Neuron (in vitro differentiated cells): ENCODE data around the gene PC.

ENCODE experiments used
- H2AFZ ChIP-seq: one replicate; pipeline ENCODE4 v1.6.1; 2013; ENCODE audit warnings: low read depth, mild to moderate bottlenecking, inconsistent platforms, low read length, moderate library complexity
- H3K27me3 ChIP-seq: one replicate; pipeline ENCODE4 v1.6.1; 2013; ENCODE audit warnings: low read length; ENCODE audit not compliant: insufficient read depth
- H3K36me3 ChIP-seq: one replicate; pipeline ENCODE4 v1.6.1; 2013; ENCODE audit warnings: low read length; ENCODE audit not compliant: insufficient read depth
- H3K4me1 ChIP-seq: one replicate; pipeline ENCODE4 v1.6.1; 2013; ENCODE audit warnings: low read length; ENCODE audit not compliant: insufficient read depth
- H3K4me3 ChIP-seq: 2 replicates; pipeline ENCODE4 v1.5.1; 2013; ENCODE audit warnings: mild to moderate bottlenecking, low read length, moderate library complexity
- H3K9me3 ChIP-seq: one replicate; pipeline ENCODE4 v1.6.1; 2013; ENCODE audit warnings: low read length

The PC gene

GRCh38 chr11:66860449-66860831 lies 97.7 kb downstream of the PC start:
- Histone ChIP-seq H2AFZ (no peak overlapping the region), H3K36me3 (peaks cover 6% of the 10 kb centered on the region), H3K9me3 (no peaks in the 10 kb centered on the region), H3K4me1 (peaks cover 10% of the 10 kb centered on the region), H3K4me3 (no peak overlapping the region), H3K27me3 (no peaks in the 10 kb centered on the region)

GRCh38 chr11:66859686-66860448 lies 98.3 kb downstream of the PC start:
- Histone ChIP-seq H3K4me3 (no peak overlapping the region), H2AFZ (no peak overlapping the region), H3K36me3 (peaks cover 6% of the 10 kb centered on the region), H3K27me3 (no peaks in the 10 kb centered on the region), H3K4me1 (peaks cover 15% of the 10 kb centered on the region), H3K9me3 (no peaks in the 10 kb centered on the region)

- Histone ChIP-seq H3K4me3 (no peak overlapping the region), H3K36me3 (peaks cover 6% of the 10 kb centered on the region), H3K9me3 (no peaks in the 10 kb centered on the region), H2AFZ (no peak overlapping the region), H3K27me3 (no peaks in the 10 kb centered on the region), H3K4me1 (peaks cover 15% of the 10 kb centered on the region)
Measured at GRCh38 chr11:66858939-66859685, 99.1 kb downstream of the PC start.

- Histone ChIP-seq H3K36me3 (peaks cover 6% of the 10 kb centered on the region), H3K9me3 (no peaks in the 10 kb centered on the region), H3K27me3 (no peaks in the 10 kb centered on the region), H2AFZ (no peak overlapping the region), H3K4me3 (no peak overlapping the region), H3K4me1 (peaks cover 14% of the 10 kb centered on the region)
Measured at GRCh38 chr11:66858186-66858938, 99.8 kb downstream of the PC start.

- peaks cover 14% of the 10 kb centered on the region for H3K4me1 ChIP-seq
- H3K4me3 ChIP-seq, result peak overlapping the region; percentile 63
- H2AFZ ChIP-seq, result no peak overlapping the region
- peaks cover 6% of the 10 kb centered on the region for H3K36me3 ChIP-seq
- no peaks in the 10 kb centered on the region for H3K27me3 ChIP-seq
- H3K9me3 ChIP-seq, result no peaks in the 10 kb centered on the region
Measured at GRCh38 chr11:66857927-66858185, 100.3 kb downstream of the PC start.

GRCh38 chr11:66857234-66857926 lies 100.8 kb downstream of the PC start:
- peaks cover 14% of the 10 kb centered on the region for H3K4me1 ChIP-seq
- H3K27me3 ChIP-seq, result no peaks in the 10 kb centered on the region

GRCh38 chr11:66856496-66857233 lies 101.5 kb downstream of the PC start, which contains the start of gene LRFN4:
TSS of gene LRFN4 (plus strand) at chr11:66857064. CDS start at chr11:66857745, 681 bp downstream.
- H3K27me3 ChIP-seq, result no peaks in the 10 kb centered on the region
- H3K9me3 ChIP-seq, result no peaks in the 10 kb centered on the region
- peak within 1 kb of the TSS; percentile 63 for H3K4me3 ChIP-seq
- peak within 1 kb of the TSS; percentile 55 for H2AFZ ChIP-seq
- peaks cover 6% of the 10 kb centered on the region for H3K36me3 ChIP-seq
- H3K4me1 ChIP-seq, result peaks cover 14% of the 10 kb centered on the region

More at GRCh38 chr11:66857234-66857926, 100.8 kb downstream of the PC start:
- Histone ChIP-seq H3K9me3 (no peaks in the 10 kb centered on the region), H3K4me3 (peak overlapping the region; percentile 63), H3K36me3 (peaks cover 6% of the 10 kb centered on the region), H2AFZ (no peak overlapping the region)

- peak overlapping the region; percentile 55 for H2AFZ ChIP-seq
- peaks cover 14% of the 10 kb centered on the region for H3K4me1 ChIP-seq
- H3K27me3 ChIP-seq, result no peaks in the 10 kb centered on the region
- peak overlapping the region; percentile 63 for H3K4me3 ChIP-seq
- peaks cover 6% of the 10 kb centered on the region for H3K36me3 ChIP-seq
- H3K9me3 ChIP-seq, result no peaks in the 10 kb centered on the region
Measured at GRCh38 chr11:66855574-66856495, 102.3 kb downstream of the PC start.

- H3K4me1 ChIP-seq, result peaks cover 14% of the 10 kb centered on the region
Measured at GRCh38 chr11:66854729-66855211, 103.4 kb downstream of the PC start.

GRCh38 chr11:66854231-66854661 lies 103.9 kb downstream of the PC start:
- Histone ChIP-seq H3K4me1 (peaks cover 14% of the 10 kb centered on the region), H2AFZ (no peak overlapping the region), H3K9me3 (no peaks in the 10 kb centered on the region), H3K36me3 (peaks cover 5% of the 10 kb centered on the region), H3K27me3 (no peaks in the 10 kb centered on the region), H3K4me3 (no peak overlapping the region)

More at GRCh38 chr11:66854729-66855211, 103.4 kb downstream of the PC start:
- no peak overlapping the region for H3K4me3 ChIP-seq
- H3K9me3 ChIP-seq, result no peaks in the 10 kb centered on the region
- H3K36me3 ChIP-seq, result peaks cover 6% of the 10 kb centered on the region
- H3K27me3 ChIP-seq, result no peaks in the 10 kb centered on the region
- no peak overlapping the region for H2AFZ ChIP-seq
